KOPT-K1 (cell line): ENCODE data around the gene HMGCL.
A peak's percentile ranks its signal among the peaks of the same experiment; 100 is the strongest.
"Not testable (repeated sequence)": the region's sequence is repeated elsewhere in the genome, so short reads cannot be mapped to it uniquely, and the experiment has no call there.

ENCODE experiments used
- H3K27ac ChIP-seq: fragments of 200-600 bp; sonication (generic); 2 replicates; pipeline ENCODE4 v1.5.1; 2016; ENCODE audit warnings: antibody characterized with exemption, mild to moderate bottlenecking, low read depth, low read length; ENCODE audit not compliant: poor library complexity, severe bottlenecking
- H3K36me3 ChIP-seq: fragments of 200-600 bp; sonication (generic); 2 replicates; pipeline ENCODE4 v1.5.1; 2017; ENCODE audit warnings: antibody characterized with exemption, mild to moderate bottlenecking, low read length, moderate library complexity; ENCODE audit not compliant: insufficient read depth
- H3K9me3 ChIP-seq: fragments of 200-600 bp; sonication (generic); 2 replicates; pipeline ENCODE4 v1.5.1; 2017; ENCODE audit warnings: antibody characterized with exemption, low read length, mild to moderate bottlenecking; ENCODE audit not compliant: insufficient read depth, poor library complexity, severe bottlenecking

The HMGCL gene

GRCh38 chr1:23810818-23811540 is 14.2 kb downstream of the HMGCL start:
- H3K9me3 ChIP-seq, result no peaks in the 10 kb centered on the region
- H3K36me3 ChIP-seq, result peaks cover 12% of the 10 kb centered on the region; the same call in 1 of the 2 replicates
- no peak overlapping the region for H3K27ac ChIP-seq

GRCh38 chr1:23809751-23810171 is 15.5 kb downstream of the HMGCL start:
- no peak overlapping the region for H3K27ac ChIP-seq
- peaks cover 10% of the 10 kb centered on the region; the same call in 1 of the 2 replicates for H3K36me3 ChIP-seq
- H3K9me3 ChIP-seq, result no peaks in the 10 kb centered on the region

- Histone ChIP-seq H3K27ac (no peak overlapping the region), H3K9me3 (no peaks in the 10 kb centered on the region), H3K36me3 (no peaks in the 10 kb centered on the region)
These were observed 17.8 kb downstream of the HMGCL start for GRCh38 chr1:23807453-23807852.

GRCh38 chr1:23806280-23806679 is 18.9 kb downstream of the HMGCL start:
- H3K36me3 ChIP-seq, result no peaks in the 10 kb centered on the region
- H3K9me3 ChIP-seq, result no peaks in the 10 kb centered on the region

GRCh38 chr1:23805025-23805424 is 20.2 kb downstream of the HMGCL start:
- Histone ChIP-seq H3K27ac (no peak overlapping the region), H3K36me3 (no peaks in the 10 kb centered on the region)

More at GRCh38 chr1:23806280-23806679, 18.9 kb downstream of the HMGCL start:
- H3K27ac ChIP-seq, result no peak overlapping the region

GRCh38 chr1:23804183-23804835 is 20.9 kb downstream of the HMGCL start:
- no peak overlapping the region for H3K27ac ChIP-seq
- H3K9me3 ChIP-seq, result no peaks in the 10 kb centered on the region
- H3K36me3 ChIP-seq, result no peaks in the 10 kb centered on the region

More at GRCh38 chr1:23805025-23805424, 20.2 kb downstream of the HMGCL start:
- H3K9me3 ChIP-seq, result no peaks in the 10 kb centered on the region

GRCh38 chr1:23803674-23804073 is 21.6 kb downstream of the HMGCL start:
- Histone ChIP-seq H3K27ac (no peak overlapping the region), H3K36me3 (peaks cover 3% of the 10 kb centered on the region), H3K9me3 (no peaks in the 10 kb centered on the region)

- H3K36me3 ChIP-seq, result peaks cover 11% of the 10 kb centered on the region
- H3K27ac ChIP-seq, H3K9me3 ChIP-seq: not testable (repeated sequence)
These were observed 22.4 kb downstream of the HMGCL start for GRCh38 chr1:23802809-23803342.

- H3K36me3 ChIP-seq, result peaks cover 20% of the 10 kb centered on the region
- H3K27ac ChIP-seq, result no peak overlapping the region
- H3K9me3 ChIP-seq, result no peaks in the 10 kb centered on the region
These were observed 23.4 kb downstream of the HMGCL start for GRCh38 chr1:23801876-23802275.

- peak overlapping the region; percentile 72 for H3K27ac ChIP-seq
- H3K9me3 ChIP-seq, result no peaks in the 10 kb centered on the region
- peaks cover 25% of the 10 kb centered on the region for H3K36me3 ChIP-seq
These were observed 23.9 kb downstream of the HMGCL start for GRCh38 chr1:23801338-23801748.

GRCh38 chr1:23800400-23801337 is 24.6 kb downstream of the HMGCL start, which contains the start of gene GALE:
GALE (minus strand) TSS chr1:23800754; CDS start chr1:23799007, 1,747 bp downstream.
- peak within 1 kb of the TSS; percentile 72 for H3K27ac ChIP-seq
- peaks cover 30% of the 10 kb centered on the region for H3K36me3 ChIP-seq

GRCh38 chr1:23799570-23800399 is 25.4 kb downstream of the HMGCL start:
- Histone ChIP-seq H3K36me3 (peaks cover 37% of the 10 kb centered on the region), H3K27ac (peak overlapping the region; percentile 72), H3K9me3 (no peaks in the 10 kb centered on the region)

More at GRCh38 chr1:23800400-23801337, 24.6 kb downstream of the HMGCL start, which contains the start of gene GALE:
- H3K9me3 ChIP-seq, result no peaks in the 10 kb centered on the region

- no peak overlapping the region for H3K27ac ChIP-seq
- H3K9me3 ChIP-seq, result no peaks in the 10 kb centered on the region
- peaks cover 43% of the 10 kb centered on the region for H3K36me3 ChIP-seq
These were observed 26.0 kb downstream of the HMGCL start for GRCh38 chr1:23799255-23799569.

- no peaks in the 10 kb centered on the region for H3K9me3 ChIP-seq
- peaks cover 46% of the 10 kb centered on the region for H3K36me3 ChIP-seq
- no peak overlapping the region for H3K27ac ChIP-seq
These were observed 26.5 kb downstream of the HMGCL start for GRCh38 chr1:23798662-23799142.
